ENCODE results near the gene NEK9. TPM values are rescaled to one million over a fixed set of nuclear protein-coding genes. Genes with fewer than 3 reads are reported as not detected.

Gene NEK9
- total and polyA plus RNA-seq, 2 donors (not counting 3 experiments of a cell fraction or from before 2014, with no cell fraction given) = 22.1 to 65.1 TPM

GRCh38 chr14:75101491-75101890 lies 25.4 kb downstream of the NEK9 start:
- Histone ChIP-seq H3K27ac (ENCODE audit: insufficient read depth, low read depth, low read length) (no peak overlapping the region), H3K4me1 (ENCODE audit: control insufficient read depth, extremely low read depth, insufficient read depth, low read length) (no peaks in the 10 kb centered on the region)
- POLR2A ChIA-PET = no interaction called here

More at GRCh38 chr14:75101491-75101890, 25.4 kb downstream of the NEK9 start:
- Histone ChIP-seq H3K36me3 (ENCODE audit: control insufficient read depth in 2 of 2, extremely low read depth in 1 of 2, insufficient read depth in 2 of 2, low read length in 2 of 2) (peaks cover 5 to 25% of the 10 kb centered on the region in 2 experiments), H3K9ac (replicated peaks; ENCODE audit: extremely low read depth, insufficient read depth, low read length) (no peak overlapping the region), H3K9me3 (replicated peaks; ENCODE audit: control insufficient read depth, insufficient read depth, low read length) (no peaks in the 10 kb centered on the region), H2AFZ (ENCODE audit: low read depth, low read length) (no peak overlapping the region), H3K4me3 (replicated peaks in 1 of 3; ENCODE audit: insufficient read depth in 1 of 3, low read depth in 1 of 3, low read length in 3 of 3) (no peak overlapping the region), H3K9me1 (replicated peaks; ENCODE audit: control insufficient read depth, extremely low read depth, insufficient read depth, low read length) (no peaks in the 10 kb centered on the region), H4K20me1 (replicated peaks; ENCODE audit: control insufficient read depth, extremely low read depth, insufficient read depth, low read length) (no peaks in the 10 kb centered on the region), H3K4me2 (ENCODE audit: insufficient read depth, low read length) (no peak overlapping the region), H3K27me3 (ENCODE audit: control insufficient read depth in 2 of 2, insufficient read depth in 2 of 2, low read length in 2 of 2) (no peaks in the 10 kb centered on the region), H3K79me2 (ENCODE audit: control insufficient read depth, insufficient read depth, low read length) (no peaks in the 10 kb centered on the region)
- dilution Hi-C loops (cut with MboI; ENCODE audit: extremely low pct_ligation_motif_present, low sequenced_read_pairs) (no loop called here), intact Hi-C loops (cut with micrococcal nuclease) (no loop called here)
- CTCF ChIA-PET = interaction anchor here (1.1 to 1.5 kb wide), 2 partner anchors 9 to 13 kb away, joined by 4 to 8 read pairs; no protein-coding TSS in a partner anchor
- no TSS peak for BruUV-seq (replicated peaks)
- FAIRE-seq (no peak), DNase-seq (ENCODE audit: low read depth, low spot score) (no peak)
- TF ChIP-seq POLR2A (IDR thresholded peaks at IDR 0.05; ENCODE audit: low read depth, low read length) = no peak
- no peak for TF ChIP-seq JUN (IDR thresholded peaks at IDR 0.05; ENCODE audit: borderline replicate concordance, insufficient read depth, insufficient read length, low read depth)
- no peak for TF ChIP-seq CTCF (IDR thresholded peaks at IDR 0.05; ENCODE audit: extremely low read depth in 1 of 2, insufficient read depth in 1 of 2, low read depth in 1 of 2, low read length in 2 of 2)
- no peak for TF ChIP-seq MYC (IDR thresholded peaks at IDR 0.05; ENCODE audit: low read depth, low read length)
- TF ChIP-seq EZH2 (IDR thresholded peaks at IDR 0.05; ENCODE audit: borderline replicate concordance, low read depth, low read length, severe bottlenecking) = no peak
- no peak for TF ChIP-seq GATA2 (IDR thresholded peaks at IDR 0.05; ENCODE audit: insufficient read depth, insufficient read length, low read depth, low read length)
- TF ChIP-seq MAX (IDR thresholded peaks at IDR 0.05; ENCODE audit: insufficient read depth, insufficient read length) = no peak
- no peak for TF ChIP-seq POLR2AphosphoS5 (IDR thresholded peaks at IDR 0.05; ENCODE audit: insufficient read depth, low read depth, low read length)
- no peak for TF ChIP-seq FOS (IDR thresholded peaks at IDR 0.05; ENCODE audit: borderline replicate concordance, insufficient read depth, low read length)
